Neural cell (in vitro differentiated cells): ENCODE data around the gene ADCY7.

Experiments
- CTCF ChIP-seq: fragments of 450-650 bp; IDR thresholded peaks from 2 replicates; pipeline ENCODE4 v1.5.1; 2014; ENCODE audit warnings: antibody characterized with exemption, mild to moderate bottlenecking, moderate library complexity; ENCODE audit not compliant: poor library complexity, severe bottlenecking
- EP300 ChIP-seq: fragments of 450-650 bp; conservative IDR thresholded peaks from 2 replicates; pipeline ENCODE4 v1.6.1; 2014; ENCODE audit warnings: antibody characterized with exemption, mild to moderate bottlenecking, moderate library complexity; ENCODE audit not compliant: poor library complexity, severe bottlenecking
- EZH2 ChIP-seq: fragments of 200-600, 300-800 bp; shearing (Covaris generic), sonication (generic); IDR thresholded peaks from 2 replicates; pipeline ENCODE4 v1.6.1; 2014; ENCODE audit warnings: antibody characterized with exemption, low read length, borderline replicate concordance, mild to moderate bottlenecking; ENCODE audit not compliant: insufficient read depth, poor library complexity, severe bottlenecking
- MXI1 ChIP-seq: fragments of 450-650 bp; conservative IDR thresholded peaks from 2 replicates; pipeline ENCODE4 v1.6.1; 2014; ENCODE audit warnings: antibody characterized with exemption, mild to moderate bottlenecking; ENCODE audit not compliant: poor library complexity, severe bottlenecking
- POLR2AphosphoS5 ChIP-seq: IDR thresholded peaks from 2 replicates; pipeline ENCODE4 v1.6.1; 2012
- RAD21 ChIP-seq: fragments of 450-650 bp; conservative IDR thresholded peaks from 2 replicates; pipeline ENCODE4 v1.6.1; 2014; ENCODE audit warnings: antibody characterized with exemption, mild to moderate bottlenecking, moderate library complexity
- REST ChIP-seq: IDR thresholded peaks from 2 replicates; pipeline ENCODE4 v1.6.1; 2012; ENCODE audit warnings: borderline replicate concordance
- SMC3 ChIP-seq: fragments of 450-650 bp; conservative IDR thresholded peaks from 2 replicates; pipeline ENCODE4 v1.6.1; 2014; ENCODE audit warnings: antibody characterized with exemption, mild to moderate bottlenecking, moderate library complexity; ENCODE audit not compliant: poor library complexity

DNA sequence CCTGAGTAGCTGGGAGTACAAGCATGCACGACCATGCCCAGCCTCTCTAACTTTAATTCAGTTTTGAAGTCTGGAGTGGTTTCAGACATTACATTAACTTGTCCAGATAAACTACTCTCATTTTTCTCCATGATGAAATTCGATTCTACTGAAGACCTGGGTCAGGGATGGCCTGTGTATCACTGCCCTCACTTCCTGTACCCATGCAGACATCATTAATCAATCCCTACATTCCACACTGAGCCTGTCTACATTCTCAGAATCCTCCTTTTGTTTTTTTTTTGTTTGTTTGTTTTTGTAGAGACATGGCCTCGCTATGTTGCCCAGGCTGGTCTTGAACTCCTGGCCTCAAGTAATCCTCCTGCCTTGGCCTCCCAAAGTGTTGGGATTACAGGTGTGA lies 22.6 kb downstream of the ADCY7 start:
- no peak for TF ChIP-seq REST
- no peak for TF ChIP-seq CTCF
- no peak for TF ChIP-seq POLR2AphosphoS5
- no peak for TF ChIP-seq SMC3
- no peak for TF ChIP-seq RAD21
- TF ChIP-seq EZH2: no peak
- no peak for TF ChIP-seq EP300
- TF ChIP-seq MXI1: no peak
